GM12878 (cell line): ENCODE measurements around the gene SBF2. TPM values are rescaled to one million over a fixed set of nuclear protein-coding genes. Genes with fewer than 3 reads are reported as not detected.

Experiments used
- ATAC-seq: fragments of 200-7000 bp; cut with Tn5 transposase; 3 replicates; pipeline ENCODE4 v1.9.1; 2020; ENCODE audit warnings: mild to moderate bottlenecking, moderate library complexity
- BruUV-seq: library from RNA; stranded (reverse); fragments of 400-500 nt; replicated peaks from 2 replicates; lab custom pipeline; 2021; lab: Mats Ljungman, UMichigan
- CTCF ChIA-PET: fragments of 300-600 bp; sonication (Branson Sonifier 250); formaldehyde crosslinking; extraction: SDS; loops from one replicate; lab custom pipeline; 2021; ENCODE audit warnings: inconsistent platforms; lab: Yijun Ruan, JAX
- POLR2A ChIA-PET: fragments of 350-600 bp; formaldehyde crosslinking; extraction: SDS; loops from one replicate; lab custom pipeline; 2021; ENCODE audit warnings: inconsistent platforms; lab: Charles Lee
- RAD21 ChIA-PET: fragments of 300-600 bp; sonication (Branson Sonifier 250); formaldehyde crosslinking; loops from one replicate; lab custom pipeline; 2023; ENCODE audit warnings: antibody characterized with exemption; ENCODE audit not compliant: unreplicated experiment; lab: Charles Lee
- SMC1A ChIA-PET: fragments of 300-600 bp; sonication (Branson Sonifier 250); formaldehyde crosslinking; loops from one replicate; lab custom pipeline; 2023; ENCODE audit not compliant: unreplicated experiment, uncharacterized antibody; lab: Charles Lee
- DNase-seq: peaks from one replicate; pipeline ENCODE4 v3.0.0-alpha.2; 2011; ENCODE audit warnings: low read depth, low spot score
- FAIRE-seq: peaks from 3 replicates; lab custom pipeline; 2011; peaks lifted over from hg19 to GRCh38; lab: Jason Lieb, UNC
- H2AFZ ChIP-seq: 2 replicates; pipeline ENCODE4 v1.6.0; 2011; ENCODE audit warnings: low read depth, low read length, control low read depth; ENCODE audit not compliant: control insufficient read depth
- H3K27ac ChIP-seq: 2 replicates; pipeline ENCODE4 v1.5.1; 2011; ENCODE audit warnings: control low read depth; ENCODE audit not compliant: control insufficient read depth, insufficient read depth
- H3K27me3 ChIP-seq, 2 experiments: replicated peaks in 1 of 2; 2 replicates each; pipeline versions ENCODE4 v1.6.0 to v1.6.1; 2011; ENCODE audit warnings: low read length in 1 of 2; ENCODE audit not compliant: control insufficient read depth in 2 of 2, insufficient read depth in 2 of 2
- H3K36me3 ChIP-seq, 2 experiments: 2 replicates each; pipeline ENCODE4 v1.5.1; 2011; ENCODE audit warnings: low read length in 1 of 2; ENCODE audit not compliant: control insufficient read depth in 2 of 2, insufficient read depth in 2 of 2
- H3K4me1 ChIP-seq: 2 replicates; pipeline ENCODE4 v1.6.1; 2011; ENCODE audit warnings: mild to moderate bottlenecking, low read length, moderate library complexity, mixed read lengths; ENCODE audit not compliant: control insufficient read depth, insufficient read depth
- H3K4me2 ChIP-seq: 2 replicates; pipeline ENCODE4 v1.6.0; 2011; ENCODE audit warnings: control low read depth; ENCODE audit not compliant: control insufficient read depth, insufficient read depth
- H3K4me3 ChIP-seq: fragments of 200-600 bp; sonication (generic); 2 replicates; pipeline ENCODE4 v1.5.1; 2016
- H3K79me2 ChIP-seq: 2 replicates; pipeline ENCODE4 v1.6.0; 2011; ENCODE audit warnings: low read length; ENCODE audit not compliant: control insufficient read depth, insufficient read depth
- H3K9ac ChIP-seq: 2 replicates; pipeline ENCODE4 v1.8.0; 2011; ENCODE audit warnings: low read length, control low read depth, mixed read lengths; ENCODE audit not compliant: control insufficient read depth, insufficient read depth
- H3K9me3 ChIP-seq: replicated peaks from 3 replicates; pipeline ENCODE4 v1.5.1; 2011; ENCODE audit warnings: mild to moderate bottlenecking, low read length; ENCODE audit not compliant: control insufficient read depth, insufficient read depth
- H4K20me1 ChIP-seq: 2 replicates; pipeline ENCODE4 v1.6.0; 2011; ENCODE audit not compliant: control insufficient read depth, insufficient read depth
- EZH2 ChIP-seq: IDR thresholded peaks from 2 replicates; pipeline ENCODE4 v1.6.1; 2012; ENCODE audit warnings: low read depth, mild to moderate bottlenecking, control low read depth, inconsistent platforms, low read length, borderline replicate concordance; ENCODE audit not compliant: control insufficient read depth
- LARP7 ChIP-seq: fragments of 450-650 bp; IDR thresholded peaks from 2 replicates; pipeline ENCODE4 v1.6.1; 2017; ENCODE audit warnings: mild to moderate bottlenecking
- NFXL1 ChIP-seq: fragments of 450-650 bp; IDR thresholded peaks from 2 replicates; pipeline ENCODE4 v1.6.1; 2017; ENCODE audit warnings: antibody characterized with exemption, mild to moderate bottlenecking, borderline replicate concordance
- PAX5 ChIP-seq: IDR thresholded peaks from 2 replicates; pipeline ENCODE4 v1.6.1; 2011; ENCODE audit warnings: low read depth, low read length, borderline replicate concordance
- ZSCAN29 ChIP-seq: fragments of 450-650 bp; IDR thresholded peaks from 2 replicates; pipeline ENCODE4 v1.6.1; 2017; ENCODE audit warnings: mild to moderate bottlenecking, moderate library complexity
- WGBS: methylation state at CpG from one replicate; pipeline ENCODE4 v1.1.6; 2016; ENCODE audit warnings: low lambda C conversion rate; ENCODE audit not compliant: insufficient replicate concordance, insufficient coverage; ENCODE audit errors: missing lambda C conversion rate; 5-methylcytosine and 5-hydroxymethylcytosine counted together
- in situ Hi-C: fragments of 300-500 bp; cut with MboI; formaldehyde crosslinking; loops from 9 replicates; pipeline ENCODE4 v1.14.3; 2018; ENCODE audit warnings: mixed read lengths
- intact Hi-C: fragments of 100-400 bp; cut with micrococcal nuclease; formaldehyde crosslinking; loops from one replicate; pipeline ENCODE4 v1.14.2; 2022; ENCODE audit not compliant: unreplicated experiment
- polyA plus RNA-seq, 11 experiments: library from polyadenylated mRNA; depleted of rRNA in 4 of 11; unstranded in 6 of 11; stranded (reverse) in 5 of 11; fragments of >200 nt; fragmentation: Nextera tagmentation in 4 of 11; fragmentation: Illumina TruSeq in 1 of 11; extraction: Ambion mirVana in 4 of 11; extraction: Trizol in 1 of 11; gene quantifications; 1 replicate in 1 of 11; 2 replicates in 10 of 11; pipeline versions ENCODE4 v1.2.1 to v1.2.3, GENCODE V29; 2011 to 2016; ENCODE audit warnings: inconsistent platforms in 2 of 11, missing spikeins in 2 of 11, low read depth in 1 of 11
- total RNA-seq, 4 experiments: library from RNA; depleted of rRNA in 3 of 4; stranded (reverse); fragments of >200 nt in 3 of 4; fragmentation: Illumina TruSeq in 1 of 4; extraction: Trizol in 1 of 4; gene quantifications; 2 replicates each; pipeline versions ENCODE4 v1.2.1 to v1.2.3, GENCODE V29; 2013 to 2021

SBF2 gene
- total and polyA plus RNA-seq, 10 of the 15 experiments (the other 5 are each of a cell fraction or from before 2014, with no cell fraction given) = 0.24 to 2.3 (median 1.1) TPM

- ChIA-PET CTCF (interaction anchor here (0.6 to 4.5 kb wide), 6 partner anchors 12 to 93 kb away, joined by 3 to 48 read pairs (median 12); no protein-coding TSS in a partner anchor), SMC1A (interaction anchor here (0.7 to 3.3 kb wide), 5 partner anchors 20 to 122 kb away, joined by 3 to 13 read pairs (median 5); no protein-coding TSS in a partner anchor), POLR2A (no interaction called here), RAD21 (interaction anchor here (1.4 to 2.7 kb wide), 4 partner anchors 12 to 727 kb away, joined by 3 to 10 read pairs (median 7); no protein-coding TSS in a partner anchor)
- intact Hi-C loops = loop anchor here (10.0 kb wide), 1 partner anchor 688 kb away; no protein-coding TSS in a partner anchor
- Histone ChIP-seq H3K27ac (no peak overlapping the region), H3K27me3 (peaks cover 30 to 44% of the 10 kb centered on the region in 2 experiments), H3K4me2 (peak overlapping the region; percentile 88), H2AFZ (no peak overlapping the region; the same call in 1 of the 2 replicates), H3K4me3 (peak overlapping the region; percentile 65), H3K9ac (0 out of 2 replicates have a peak overlapping the region, but pooled peaks have one; percentile 23), H3K36me3 (no peaks in the 10 kb centered on the region), H4K20me1 (no peaks in the 10 kb centered on the region), H3K4me1 (peaks cover 34% of the 10 kb centered on the region), H3K79me2 (no peaks in the 10 kb centered on the region), H3K9me3 (no peaks in the 10 kb centered on the region; the same call in 2 of the 3 replicates)
- DNase-seq = no peak
- WGBS = 45% methylated on average over 10 of the region's 10 CpGs
- TF ChIP-seq ZSCAN29 (no peak), PAX5 (no peak), LARP7 (0 out of 2 replicates have a peak, but pooled peaks have one; percentile 28)
- in situ Hi-C loops = loop anchor here (10.0 kb wide), 1 partner anchor 688 kb away; no protein-coding TSS in a partner anchor
- no TSS peak for BruUV-seq
- ATAC-seq = no peak
- FAIRE-seq = no peak
These were observed 8.3 kb upstream of the SBF2 start for GRCh38 chr11:10302359-10302743.

DNA sequence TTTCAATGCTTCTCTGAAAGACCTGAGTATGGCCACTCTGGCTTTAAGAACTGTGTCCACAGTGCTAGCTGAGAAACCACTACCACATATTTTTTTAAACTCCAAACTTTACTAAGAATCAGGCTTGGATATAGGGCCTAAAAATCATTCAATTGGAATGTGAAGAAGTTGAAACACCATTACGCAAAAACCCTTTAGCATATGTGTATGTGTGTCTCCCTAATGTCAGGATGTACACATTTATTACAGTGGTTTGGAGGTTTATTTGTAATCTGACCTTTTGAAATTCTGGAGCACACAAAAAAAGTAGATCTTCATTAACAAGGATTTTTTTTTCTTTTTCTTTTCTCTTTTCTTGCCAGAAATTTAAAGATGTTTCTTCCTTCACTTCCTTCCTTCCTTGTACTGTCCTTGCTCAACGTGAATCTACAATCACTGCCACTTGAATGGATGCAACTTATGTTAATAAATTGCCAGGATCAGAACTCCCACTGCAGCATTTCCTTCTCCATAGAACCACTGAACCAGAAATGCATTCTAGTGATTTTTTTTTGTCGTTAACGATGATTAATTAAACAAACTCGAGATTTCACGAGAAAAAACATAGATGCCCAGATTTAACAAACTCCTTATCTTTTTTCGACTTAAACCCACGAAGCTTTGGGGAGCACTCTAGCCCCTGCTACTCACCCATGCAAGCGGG is 7.8 kb upstream of the SBF2 start:
- Histone ChIP-seq H3K4me2 (no peak overlapping the region), H3K9ac (no peak overlapping the region), H3K9me3 (no peaks in the 10 kb centered on the region; the same call in 2 of the 3 replicates), H3K4me1 (peaks cover 31% of the 10 kb centered on the region), H3K27ac (no peak overlapping the region), H3K27me3 (peaks cover 27 to 40% of the 10 kb centered on the region in 2 experiments), H3K4me3 (no peak overlapping the region), H2AFZ (no peak overlapping the region), H3K36me3 (no peaks in the 10 kb centered on the region), H3K79me2 (no peaks in the 10 kb centered on the region), H4K20me1 (no peaks in the 10 kb centered on the region)
- RAD21 ChIA-PET = interaction anchor here (1.5 to 2.2 kb wide), 3 partner anchors 12 to 65 kb away, joined by 5 to 7 read pairs (median 7); no protein-coding TSS in a partner anchor
- POLR2A ChIA-PET = interaction anchor here (0.6 kb wide), 1 partner anchor 16 kb away, joined by 3 read pairs; no protein-coding TSS in a partner anchor
- CTCF ChIA-PET = interaction anchor here (0.6 to 4.5 kb wide), 9 partner anchors 9 to 93 kb away, joined by 3 to 48 read pairs (median 9); no protein-coding TSS in a partner anchor
- no peak for DNase-seq
- SMC1A ChIA-PET = interaction anchor here (1.2 to 3.3 kb wide), 4 partner anchors 23 to 95 kb away, joined by 3 to 13 read pairs (median 6); no protein-coding TSS in a partner anchor
- FAIRE-seq = no peak
- WGBS = 90% methylated on average over 9 of the region's 9 CpGs
- intact Hi-C loops = loop anchor here (10.0 kb wide), 1 partner anchor 687 kb away; no protein-coding TSS in a partner anchor
- no TSS peak for BruUV-seq
- ATAC-seq = no peak
- in situ Hi-C loops = loop anchor here (10.0 kb wide), 1 partner anchor 687 kb away; no protein-coding TSS in a partner anchor
- TF ChIP-seq EZH2 (0 out of 2 replicates have a peak, but pooled peaks have one; percentile 27), NFXL1 (no peak)
